DMS 273 (cell line): ENCODE results near the gene DHCR7.
A peak's percentile ranks its signal among the peaks of the same experiment; 100 is the strongest.

Experiments used
- DNase-seq: peaks from one replicate; lab custom pipeline; 2025; ENCODE audit not compliant: unreplicated experiment; lab: John Stamatoyannopoulos, UW

DHCR7 gene

GRCh38 chr11:71448257-71449171, at the start of gene DHCR7:
Gene DHCR7, minus strand, starts transcription at chr11:71448393. Its CDS starts 3,441 bp downstream, at chr11:71444952.
- DNase-seq = peak; percentile 96

- DNase-seq = no peak
Measured at GRCh38 chr11:71496421-71496820, 48.2 kb upstream of the DHCR7 start.

- no peak for DNase-seq
Measured at GRCh38 chr11:71495286-71496230, 47.4 kb upstream of the DHCR7 start.

- DNase-seq = no peak
Measured at GRCh38 chr11:71491940-71492339, 43.7 kb upstream of the DHCR7 start.

- DNase-seq = no peak
Measured at GRCh38 chr11:71491531-71491930, 43.3 kb upstream of the DHCR7 start.

GRCh38 chr11:71490731-71491390, 42.7 kb upstream of the DHCR7 start:
- DNase-seq = no peak

- DNase-seq = no peak
Measured at GRCh38 chr11:71490044-71490730, 42.0 kb upstream of the DHCR7 start.

GRCh38 chr11:71489311-71490043, 41.3 kb upstream of the DHCR7 start:
- DNase-seq = no peak

GRCh38 chr11:71488681-71489270, 40.6 kb upstream of the DHCR7 start:
- no peak for DNase-seq

GRCh38 chr11:71486320-71486719, 38.1 kb upstream of the DHCR7 start:
- no peak for DNase-seq

- DNase-seq = no peak
Measured at GRCh38 chr11:71485466-71485865, 37.3 kb upstream of the DHCR7 start.

GRCh38 chr11:71485063-71485399, 36.8 kb upstream of the DHCR7 start:
- DNase-seq = no peak

- DNase-seq = no peak
Measured at GRCh38 chr11:71484248-71485062, 36.3 kb upstream of the DHCR7 start.

- no peak for DNase-seq
Measured at GRCh38 chr11:71483692-71484091, 35.5 kb upstream of the DHCR7 start.

- no peak for DNase-seq
Measured at GRCh38 chr11:71482746-71483364, 34.7 kb upstream of the DHCR7 start.

GRCh38 chr11:71482216-71482615, 34.0 kb upstream of the DHCR7 start:
- DNase-seq = no peak

GRCh38 chr11:71481101-71481960, 33.1 kb upstream of the DHCR7 start:
- no peak for DNase-seq

- DNase-seq = no peak
Measured at GRCh38 chr11:71478528-71478840, 30.3 kb upstream of the DHCR7 start.
